Middle frontal gyrus (tissue), 1 donor: Measurements from ENCODE around the gene MRPS18B.
A peak's percentile ranks its signal among the peaks of the same experiment; 100 is the strongest.
"Not testable (repeated sequence)": the region's sequence is repeated elsewhere in the genome, so short reads cannot be mapped to it uniquely, and the experiment has no call there.

Source experiments
- DNase-seq: peaks from one replicate; pipeline ENCODE4 v3.0.0-alpha.2; 2015; ENCODE audit warnings: low spot score; ENCODE audit errors: extremely low spot score

MRPS18B gene

DNA sequence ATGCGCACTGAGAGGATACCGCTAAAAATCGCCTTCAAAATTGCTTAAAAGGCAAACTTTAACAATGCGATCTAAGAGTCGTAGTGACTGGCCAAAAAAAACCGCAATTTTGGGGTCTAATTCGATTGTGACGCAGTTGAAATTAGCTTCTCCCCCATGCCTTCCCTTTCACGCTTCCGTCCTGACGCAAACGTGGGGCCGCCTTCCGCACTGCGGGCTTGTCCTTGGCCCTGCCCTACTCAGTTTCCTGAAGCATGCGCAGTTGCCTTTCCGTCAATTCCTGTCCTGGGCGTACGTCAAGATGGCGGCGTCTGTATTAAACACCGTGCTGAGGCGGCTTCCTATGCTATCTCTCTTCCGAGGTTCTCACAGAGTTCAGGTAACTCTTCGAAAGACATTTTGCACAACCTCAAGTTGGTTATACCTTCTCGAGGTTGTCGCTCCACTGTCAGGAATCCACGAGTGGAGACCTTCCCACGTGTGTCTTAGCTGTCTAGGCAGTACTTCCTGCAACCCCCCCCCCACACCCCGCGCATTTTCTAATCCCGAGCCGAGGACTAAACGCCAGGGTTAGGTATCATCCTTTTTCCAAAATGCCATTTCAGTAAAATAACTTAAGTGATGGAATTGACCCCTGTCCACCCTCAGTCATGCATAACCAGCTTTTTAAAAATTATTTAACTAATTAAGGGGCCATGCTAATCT is at the start of gene MRPS18B:
MRPS18B (plus strand) TSS at position 276 of the 705 bp plus-strand sequence; CDS start at position 302, 26 bp downstream.
- DNase-seq: peak; percentile 98

DNA sequence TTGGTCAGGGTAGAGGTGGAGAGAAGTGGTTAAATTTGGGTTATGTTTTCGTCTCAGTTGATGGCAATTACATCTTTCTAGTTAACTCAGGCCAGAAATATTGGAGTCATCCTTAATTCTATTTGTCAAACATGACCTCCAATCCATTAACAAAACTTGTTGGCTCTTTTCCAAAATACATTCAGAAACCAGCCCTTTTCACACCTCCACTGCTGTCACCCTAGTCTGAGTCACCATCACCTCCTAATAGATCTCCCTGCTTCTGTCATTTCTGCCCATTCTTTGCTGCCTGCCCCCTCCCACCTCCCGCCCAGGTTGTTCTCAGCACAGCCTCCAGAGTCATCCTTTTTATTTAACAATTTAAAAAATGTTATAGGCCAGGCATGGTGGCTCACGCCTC is 49.4 kb upstream of the MRPS18B start:
- DNase-seq: no peak

GRCh38 chr6:30570263-30570662 is 47.4 kb upstream of the MRPS18B start:
- DNase-seq: no peak

DNA sequence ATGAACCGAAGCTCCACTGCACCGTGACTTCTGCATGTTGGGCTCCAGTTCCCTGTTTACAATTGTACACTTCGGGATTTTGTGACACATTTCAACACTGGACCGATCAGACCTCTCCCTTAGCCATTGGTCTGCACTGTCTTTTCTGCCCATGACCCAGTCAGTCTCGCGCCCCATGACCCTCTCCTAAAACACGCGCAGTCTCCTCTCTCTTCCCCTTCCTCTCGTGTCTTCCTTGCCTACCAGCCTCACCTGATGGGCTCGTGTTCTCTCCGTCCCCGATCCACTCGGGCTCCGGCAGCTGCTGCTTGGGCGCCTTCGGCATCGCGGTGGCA is 46.9 kb upstream of the MRPS18B start:
- DNase-seq: no peak

DNA sequence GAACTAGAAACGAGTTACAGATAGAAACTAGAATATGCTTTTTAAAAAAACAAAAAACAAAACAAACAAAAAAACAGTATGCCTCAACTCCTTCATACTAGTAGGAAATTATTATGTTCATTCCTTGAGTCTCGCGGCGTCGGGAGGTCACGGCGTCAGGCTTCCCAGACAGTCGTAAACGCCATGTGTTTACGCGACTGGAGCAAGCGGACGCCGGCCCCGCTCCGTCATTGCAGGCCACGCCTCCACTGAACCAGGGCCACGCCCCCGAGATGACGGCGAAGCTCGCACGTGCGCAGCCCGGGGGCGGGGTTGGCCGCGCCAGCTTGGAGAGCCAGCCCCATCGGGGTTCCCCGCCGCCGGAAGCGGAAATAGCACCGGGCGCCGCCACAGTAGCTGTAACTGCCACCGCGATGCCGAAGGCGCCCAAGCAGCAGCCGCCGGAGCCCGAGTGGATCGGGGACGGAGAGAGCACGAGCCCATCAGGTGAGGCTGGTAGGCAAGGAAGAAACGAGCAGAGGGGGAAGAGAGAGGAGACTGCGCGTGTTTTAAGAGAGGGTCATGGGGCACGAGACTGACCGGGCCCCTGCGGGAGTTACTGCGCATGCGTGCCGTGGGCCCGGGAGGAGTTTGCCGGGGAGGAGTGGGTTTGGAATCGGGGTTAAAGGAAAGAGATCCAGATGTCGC is 46.4 kb upstream of the MRPS18B start, which contains the start of gene ABCF1:
ABCF1 (plus strand) TSS at position 368 of the 687 bp plus-strand sequence; CDS start at position 414, 46 bp downstream.
- peak; percentile 94 for DNase-seq

GRCh38 chr6:30571762-30572082 is 45.9 kb upstream of the MRPS18B start:
- DNase-seq: no peak

DNA sequence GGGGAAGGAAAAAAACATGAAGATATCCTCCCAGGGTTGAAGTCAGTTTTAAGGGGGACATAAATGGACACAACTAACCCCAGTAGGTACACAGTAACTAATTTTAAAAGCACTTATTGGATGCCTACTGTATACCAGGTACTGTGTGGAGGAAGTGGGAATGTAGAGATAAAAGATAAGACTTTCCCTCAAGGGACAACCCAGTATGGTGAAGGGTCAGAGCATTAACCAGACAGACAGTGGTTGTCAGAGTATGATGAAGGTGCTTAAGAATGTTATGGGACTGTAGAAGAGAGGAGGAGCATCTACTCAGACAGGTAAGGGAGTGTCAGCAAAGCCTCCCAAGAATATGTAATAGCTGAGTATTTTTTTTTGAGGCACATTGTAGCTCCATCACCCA is 45.5 kb upstream of the MRPS18B start:
- no peak for DNase-seq

- no peak for DNase-seq
Observed at GRCh38 chr6:30573113-30573512, 44.5 kb upstream of the MRPS18B start.

DNA sequence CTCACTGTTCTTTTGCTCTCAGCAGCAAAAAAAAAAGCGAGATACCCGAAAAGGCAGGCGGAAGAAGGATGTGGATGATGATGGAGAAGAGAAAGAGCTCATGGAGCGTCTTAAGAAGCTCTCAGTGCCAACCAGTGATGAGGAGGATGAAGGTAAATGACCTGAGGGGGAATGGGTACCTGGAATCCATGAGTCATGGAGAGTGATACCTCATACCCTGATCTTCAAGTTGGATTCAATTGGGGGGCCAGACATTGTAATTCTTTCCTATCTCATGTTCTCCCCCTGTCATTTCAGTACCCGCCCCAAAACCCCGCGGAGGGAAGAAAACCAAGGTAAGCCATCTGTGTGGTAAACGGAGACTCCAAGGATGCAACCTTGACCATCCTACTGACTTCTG is 39.6 kb upstream of the MRPS18B start:
- DNase-seq: no peak

DNA sequence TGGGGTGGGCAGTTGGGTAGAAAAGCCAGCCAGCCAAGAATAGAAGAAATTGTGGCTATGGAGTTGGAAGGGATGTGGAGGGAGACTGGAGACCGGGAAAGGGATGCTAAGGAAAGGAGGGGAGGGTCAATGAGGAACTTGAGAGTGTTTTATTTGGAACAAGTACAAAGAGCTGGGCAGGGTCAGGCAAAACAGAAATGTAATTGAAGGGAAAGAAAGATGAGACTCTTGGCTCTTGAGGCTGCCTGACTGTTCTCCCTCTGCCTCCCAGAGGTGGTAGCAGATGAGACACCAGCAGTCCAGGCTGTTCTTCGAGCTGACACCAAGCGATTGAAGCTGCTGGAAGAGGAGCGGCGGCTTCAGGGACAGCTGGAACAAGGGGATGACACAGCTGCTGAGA is 33.7 kb upstream of the MRPS18B start:
- DNase-seq: no peak

DNA sequence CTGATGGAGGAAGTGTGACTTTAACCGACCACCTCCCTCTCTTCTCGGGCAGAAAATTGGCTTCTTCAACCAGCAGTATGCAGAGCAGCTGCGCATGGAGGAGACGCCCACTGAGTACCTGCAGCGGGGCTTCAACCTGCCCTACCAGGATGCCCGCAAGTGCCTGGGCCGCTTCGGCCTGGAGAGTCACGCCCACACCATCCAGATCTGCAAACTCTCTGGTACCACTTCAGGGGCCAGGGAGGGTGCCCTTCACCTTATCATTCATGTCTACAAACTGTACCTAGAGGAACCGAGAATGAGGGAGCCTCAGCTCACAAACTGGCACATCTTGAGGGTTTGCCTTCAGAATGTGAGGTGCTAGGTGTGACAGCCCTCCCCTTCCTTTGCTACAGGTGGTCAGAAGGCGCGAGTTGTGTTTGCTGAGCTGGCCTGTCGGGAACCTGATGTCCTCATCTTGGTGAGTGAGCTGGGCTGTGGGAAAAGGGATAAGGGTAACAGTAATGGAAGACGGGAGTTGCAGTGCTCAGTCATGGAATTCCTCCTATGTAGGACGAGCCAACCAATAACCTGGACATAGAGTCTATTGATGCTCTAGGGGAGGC is 27.8 kb upstream of the MRPS18B start:
- DNase-seq: no peak

GRCh38 chr6:30590509-30590908 is 27.1 kb upstream of the MRPS18B start:
- DNase-seq: no peak

DNA sequence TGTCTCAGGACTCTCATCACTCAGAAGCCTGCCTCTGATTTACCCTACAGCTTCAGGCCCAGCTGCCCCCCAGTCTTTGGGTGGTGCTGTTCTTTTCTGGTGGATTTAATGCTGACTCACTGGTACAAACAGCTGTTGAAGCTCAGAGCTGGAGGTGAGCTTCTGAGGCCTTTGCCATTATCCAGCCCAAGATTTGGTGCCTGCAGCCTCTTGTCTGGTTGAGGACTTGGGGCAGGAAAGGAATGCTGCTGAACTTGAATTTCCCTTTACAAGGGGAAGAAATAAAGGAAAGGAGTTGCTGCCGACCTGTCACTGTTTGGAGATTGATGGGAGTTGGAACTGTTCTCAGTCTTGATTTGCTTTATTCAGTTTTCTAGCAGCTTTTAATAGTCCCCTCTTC is 26.6 kb upstream of the MRPS18B start:
- DNase-seq: no peak

DNA sequence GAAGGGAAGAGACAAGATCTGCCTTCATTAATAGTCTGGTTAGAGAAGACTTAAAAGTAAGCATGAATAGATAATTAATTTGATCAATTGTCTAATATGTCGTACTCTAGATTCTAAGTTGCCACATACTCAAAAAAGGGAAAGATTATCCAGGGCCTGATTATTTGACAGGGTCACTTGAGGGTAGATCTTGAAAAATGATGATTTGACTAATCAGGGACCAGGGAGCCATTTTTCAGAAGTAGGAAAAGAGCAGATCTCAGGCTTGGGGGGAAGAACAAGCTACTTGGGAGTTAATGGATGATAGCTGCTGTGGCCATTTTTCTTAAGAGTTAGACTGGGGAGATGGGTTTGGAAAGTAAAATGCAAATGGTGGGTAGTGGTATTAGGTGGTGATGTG is 25.4 kb upstream of the MRPS18B start:
- DNase-seq: no peak

GRCh38 chr6:30597315-30598144 is 20.1 kb upstream of the MRPS18B start:
- DNase-seq: not testable (repeated sequence)

GRCh38 chr6:30598912-30599624 is 18.6 kb upstream of the MRPS18B start:
- no peak for DNase-seq

DNA sequence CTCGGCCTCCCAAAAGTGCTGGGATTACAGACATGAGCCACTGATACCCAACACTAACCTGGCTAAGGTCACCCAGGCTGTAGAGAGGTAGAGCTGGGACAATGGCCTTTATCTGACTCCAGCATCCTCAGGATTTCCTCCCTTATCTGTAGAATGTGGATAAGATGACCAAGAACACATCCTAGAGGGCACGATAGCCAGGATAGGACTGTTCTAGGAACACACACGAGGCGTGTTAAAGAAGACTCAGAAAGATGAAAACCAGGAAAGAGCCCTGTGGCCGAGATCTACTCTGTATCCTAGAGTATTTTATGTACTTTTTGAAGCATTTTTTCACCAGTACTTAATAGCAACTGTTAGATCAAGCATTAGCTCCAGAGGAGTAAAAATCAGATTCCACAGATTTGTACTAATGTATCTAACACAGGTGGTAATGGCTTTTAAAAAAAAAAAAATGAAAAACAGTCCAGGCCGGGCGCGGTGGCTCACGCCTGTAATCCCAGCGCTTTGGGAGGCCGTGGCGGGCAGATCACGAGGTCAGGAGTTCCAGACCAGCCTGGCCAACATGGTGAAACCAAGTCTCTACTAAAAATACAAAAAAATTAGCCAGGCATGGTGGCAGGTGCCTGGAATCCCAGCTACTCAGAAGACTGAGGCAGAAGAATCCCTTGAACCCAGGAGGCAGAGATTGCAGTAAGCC is 17.9 kb upstream of the MRPS18B start:
- no peak for DNase-seq

- DNase-seq: no peak
Observed at GRCh38 chr6:30600451-30600961, 17.1 kb upstream of the MRPS18B start.

GRCh38 chr6:30601436-30601814 is 16.2 kb upstream of the MRPS18B start:
- DNase-seq: no peak
